ENCODE results near the gene PI4KB. TPM values are rescaled to one million over a fixed set of nuclear protein-coding genes. Genes with fewer than 3 reads are reported as not detected.

PI4KB gene
- total RNA-seq, 1 experiment from 2014 or later, result 36.8 TPM

DNA sequence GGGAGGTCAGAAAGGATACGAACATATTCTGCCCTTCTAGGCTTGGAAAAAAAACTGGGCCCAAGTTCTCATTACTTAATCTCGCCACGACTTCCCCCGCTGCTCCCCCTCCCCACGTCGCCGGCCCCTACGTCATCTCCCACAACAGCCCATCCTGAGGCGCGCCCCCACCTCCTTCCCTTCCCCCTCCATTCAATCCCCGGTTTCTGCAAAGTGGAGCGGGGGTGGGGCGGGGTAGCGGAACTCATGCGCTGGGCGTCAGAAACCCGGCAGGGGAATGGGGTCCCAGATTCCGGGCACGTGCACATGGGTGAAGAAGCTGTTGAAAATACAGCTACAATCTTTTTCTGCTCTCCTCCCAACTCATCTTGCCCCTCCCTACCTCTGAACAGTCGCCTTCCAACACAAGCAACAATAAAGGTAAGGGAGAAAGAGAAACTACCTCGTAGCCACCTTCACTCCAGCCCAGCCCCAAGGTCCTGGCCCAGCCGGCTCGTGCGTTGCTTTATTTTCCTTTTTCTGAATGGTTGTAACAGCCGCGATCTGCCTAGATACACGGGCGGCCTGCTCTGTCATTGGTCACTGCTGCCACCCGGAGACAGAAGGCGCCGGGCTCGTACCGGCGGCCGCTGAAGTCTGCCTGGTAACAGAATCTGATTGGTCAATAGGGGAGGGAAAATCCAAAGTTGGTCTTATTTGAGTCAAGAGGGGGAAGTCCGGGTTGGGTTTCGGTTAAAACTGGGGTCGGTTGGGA, 19.7 kb upstream of the PI4KB start, which contains the start of gene RFX5:
RFX5 (minus strand) TSS at position 484 of the 754 bp plus-strand sequence. CDS start 932 bp downstream, outside the sequence.
- DNase-seq (ENCODE audit: extremely low read depth, low read depth), result peak; percentile 98

DNA sequence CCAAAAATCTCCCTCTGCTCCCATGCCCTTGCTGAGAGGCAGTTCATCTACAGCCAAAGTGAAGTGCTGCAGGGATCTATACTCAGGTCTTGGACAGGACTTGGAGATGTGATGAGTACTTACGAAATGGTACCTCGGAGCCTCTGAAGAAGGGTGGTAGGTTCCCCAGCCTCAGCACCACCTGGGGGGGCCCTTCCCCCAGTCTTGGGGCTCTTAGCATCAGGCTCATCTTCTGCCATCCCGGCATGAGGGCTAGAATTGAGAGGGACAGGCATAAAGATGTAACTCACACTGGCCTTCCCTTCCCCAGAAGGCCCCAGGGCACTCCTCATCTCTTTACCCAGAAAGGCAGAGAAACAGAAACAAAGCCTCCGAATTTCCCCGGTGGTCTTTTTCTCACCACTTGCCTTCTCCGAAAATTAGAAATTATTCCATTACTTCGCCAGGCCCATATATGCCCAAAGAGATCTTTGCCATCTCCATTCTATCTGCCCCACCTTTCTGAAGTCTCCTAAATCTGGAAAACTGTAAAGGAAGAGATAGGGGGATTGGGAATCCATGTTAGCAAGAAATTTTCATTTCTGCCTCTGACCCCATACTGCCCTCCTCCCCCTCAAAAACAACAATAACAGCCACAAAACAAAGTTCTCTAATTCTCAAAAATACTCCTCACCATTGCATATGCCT, 19.0 kb upstream of the PI4KB start:
- DNase-seq (ENCODE audit: extremely low read depth, low read depth), result no peak

DNA sequence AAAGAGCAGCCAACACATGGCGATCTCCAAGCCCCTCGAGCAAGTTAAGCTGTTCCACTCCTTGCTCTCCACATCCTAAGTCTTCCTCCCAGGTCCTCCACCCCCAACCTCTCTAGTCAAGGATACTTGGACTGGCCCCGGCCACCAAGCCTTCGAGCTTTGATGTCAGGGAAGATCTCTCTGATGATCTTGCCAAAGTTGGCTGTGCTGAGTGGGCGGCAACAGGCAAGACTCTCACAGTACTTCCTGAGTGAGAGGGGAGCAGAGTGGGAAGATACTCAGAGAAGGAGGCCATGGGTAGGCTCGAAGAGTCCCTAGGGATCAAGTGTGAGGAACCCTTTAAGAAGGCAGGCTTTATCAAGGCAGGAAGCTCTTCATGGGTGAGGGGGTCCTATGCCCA, 17.1 kb upstream of the PI4KB start:
- DNase-seq (ENCODE audit: extremely low read depth, low read depth), result no peak

DNA sequence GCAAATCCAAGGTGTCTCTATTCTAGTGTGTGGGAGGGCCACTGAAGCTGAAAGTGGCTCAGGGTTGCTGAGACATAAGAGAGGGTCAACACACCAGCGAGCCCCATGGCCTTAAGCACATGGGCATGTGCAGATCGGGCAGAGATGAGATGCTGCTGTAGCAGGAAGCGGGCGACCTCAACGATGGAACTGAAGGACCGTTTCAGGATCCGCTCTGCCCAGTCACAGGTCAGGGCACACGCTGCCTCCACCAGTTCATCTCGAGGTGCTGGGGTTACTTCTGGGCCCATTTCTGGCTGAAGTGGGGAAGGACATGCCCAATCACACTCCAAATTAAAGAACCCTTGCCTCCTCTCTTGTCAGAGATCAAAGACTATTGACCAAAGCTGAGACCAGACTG, 16.4 kb upstream of the PI4KB start:
- no peak for DNase-seq (ENCODE audit: extremely low read depth, low read depth)

DNA sequence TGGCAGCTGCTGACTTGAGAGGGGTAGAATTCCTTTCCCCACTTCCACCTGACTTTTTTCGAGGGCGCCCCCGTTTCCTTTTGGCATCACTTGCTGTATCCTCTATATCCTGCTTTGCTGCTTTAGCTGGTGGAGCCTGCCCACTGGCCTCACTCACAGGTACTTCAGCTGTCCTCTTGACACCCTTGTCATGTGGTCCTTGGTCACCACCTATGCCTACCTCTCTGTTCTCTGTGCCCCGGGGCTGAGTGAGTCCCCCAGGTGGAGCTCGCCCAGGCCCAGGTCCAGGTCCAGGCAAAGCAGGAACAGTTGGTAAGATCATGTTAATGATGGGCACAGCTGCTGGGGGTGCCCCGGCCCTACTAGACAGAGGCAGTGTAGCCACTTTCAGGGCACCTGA, 15.4 kb upstream of the PI4KB start:
- DNase-seq (ENCODE audit: extremely low read depth, low read depth), result no peak

DNA sequence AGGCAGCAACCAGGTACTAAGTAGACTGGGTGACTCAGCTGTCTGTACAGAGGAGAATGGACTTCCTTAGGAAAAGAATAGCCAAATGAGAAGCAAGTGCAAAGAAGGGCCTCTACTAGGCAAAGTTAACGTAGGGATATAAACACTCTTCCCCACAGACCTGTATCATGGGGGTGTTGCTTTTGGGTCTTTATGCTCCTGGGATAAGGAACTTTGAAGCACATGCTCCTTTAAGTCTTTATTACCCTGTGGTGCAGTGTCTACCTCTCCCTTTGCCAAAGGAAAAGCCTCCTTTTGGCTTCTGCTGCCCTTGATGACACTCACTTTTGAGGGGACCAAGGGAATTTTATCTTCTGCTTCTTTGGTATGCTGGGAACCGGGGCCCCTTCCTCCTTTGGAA, 14.8 kb upstream of the PI4KB start:
- no peak for DNase-seq (ENCODE audit: extremely low read depth, low read depth)

DNA sequence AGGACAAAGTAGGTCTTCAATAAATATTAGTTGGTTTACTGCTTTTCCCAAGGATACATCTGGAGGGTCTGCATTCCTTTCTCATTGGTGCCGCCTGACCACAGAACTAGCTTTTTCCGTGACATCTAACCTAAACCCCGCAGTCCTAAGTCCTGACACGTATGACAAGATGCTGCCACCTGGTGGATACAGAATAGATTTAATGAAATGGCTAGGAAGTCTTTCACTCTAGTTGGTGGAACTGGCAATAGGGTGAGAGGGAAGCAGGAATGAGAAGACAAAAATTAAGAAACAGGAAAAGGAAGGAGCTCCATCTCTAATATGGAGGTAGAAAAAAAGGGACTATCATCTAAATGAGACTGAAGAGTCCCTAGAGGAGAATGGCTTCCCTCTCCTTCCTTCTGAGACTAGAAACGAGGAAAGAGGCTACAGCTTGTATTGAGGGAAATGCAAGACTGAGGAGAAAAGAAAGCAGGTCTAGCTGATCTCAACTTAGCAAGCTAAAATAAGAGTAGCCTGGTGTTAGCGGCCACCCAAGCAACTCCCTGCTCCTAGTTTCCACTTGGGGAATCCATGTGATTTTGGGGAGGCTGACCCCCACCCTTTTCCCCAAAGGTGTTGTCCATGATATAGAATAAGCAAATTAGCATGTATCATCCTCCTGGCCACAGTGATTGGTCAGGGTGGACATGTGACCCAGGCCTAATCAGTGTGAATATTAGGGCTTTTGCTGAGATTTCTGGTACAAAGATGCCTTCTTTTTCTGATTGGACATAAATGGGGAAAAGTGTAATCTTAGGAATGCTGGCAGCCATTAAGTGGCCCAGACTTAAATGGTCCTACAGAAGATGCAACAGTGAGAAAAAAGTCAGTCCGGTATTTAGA, 13.9 kb upstream of the PI4KB start:
- peak; percentile 89 for DNase-seq (ENCODE audit: extremely low read depth, low read depth)

DNA sequence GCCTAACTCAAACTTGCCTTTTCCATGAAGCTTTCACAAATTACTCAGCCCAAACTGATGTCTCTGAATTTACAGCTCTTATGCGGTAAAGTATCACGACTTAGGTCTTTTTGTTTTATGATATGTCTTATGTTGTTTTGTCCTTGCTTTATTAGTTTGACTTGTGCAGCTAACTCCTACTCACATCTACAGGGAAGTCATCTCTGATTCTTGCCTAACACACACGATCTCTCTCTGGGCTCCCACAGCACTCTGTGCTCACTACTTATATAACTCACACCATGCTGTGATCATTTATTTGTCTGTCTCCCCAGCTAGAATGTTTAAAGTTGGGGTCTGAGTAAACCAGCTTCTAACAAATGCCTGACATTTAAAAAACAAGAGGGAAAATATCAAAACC, 9.3 kb upstream of the PI4KB start:
- no peak for DNase-seq (ENCODE audit: extremely low read depth, low read depth)

DNA sequence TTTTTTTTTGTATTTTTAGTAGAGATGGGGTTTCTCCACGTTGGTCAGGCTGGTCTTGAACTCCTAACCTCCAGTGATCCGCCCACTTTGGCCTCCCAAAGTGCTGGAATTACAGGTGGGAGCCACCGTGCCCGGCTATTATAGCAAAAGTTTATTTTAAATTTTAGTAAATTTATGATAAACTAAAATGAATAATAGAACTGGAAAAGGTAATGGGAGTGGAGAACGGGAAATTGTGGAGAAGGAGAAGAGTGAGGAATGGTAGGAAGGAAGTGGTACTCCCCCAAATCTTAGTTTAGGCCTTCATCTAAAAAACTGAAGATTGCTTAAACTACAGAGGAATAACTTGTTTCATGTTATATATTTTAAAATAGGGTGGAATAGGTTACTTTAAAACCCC, 7.6 kb upstream of the PI4KB start:
- no peak for DNase-seq (ENCODE audit: extremely low read depth, low read depth)

DNA sequence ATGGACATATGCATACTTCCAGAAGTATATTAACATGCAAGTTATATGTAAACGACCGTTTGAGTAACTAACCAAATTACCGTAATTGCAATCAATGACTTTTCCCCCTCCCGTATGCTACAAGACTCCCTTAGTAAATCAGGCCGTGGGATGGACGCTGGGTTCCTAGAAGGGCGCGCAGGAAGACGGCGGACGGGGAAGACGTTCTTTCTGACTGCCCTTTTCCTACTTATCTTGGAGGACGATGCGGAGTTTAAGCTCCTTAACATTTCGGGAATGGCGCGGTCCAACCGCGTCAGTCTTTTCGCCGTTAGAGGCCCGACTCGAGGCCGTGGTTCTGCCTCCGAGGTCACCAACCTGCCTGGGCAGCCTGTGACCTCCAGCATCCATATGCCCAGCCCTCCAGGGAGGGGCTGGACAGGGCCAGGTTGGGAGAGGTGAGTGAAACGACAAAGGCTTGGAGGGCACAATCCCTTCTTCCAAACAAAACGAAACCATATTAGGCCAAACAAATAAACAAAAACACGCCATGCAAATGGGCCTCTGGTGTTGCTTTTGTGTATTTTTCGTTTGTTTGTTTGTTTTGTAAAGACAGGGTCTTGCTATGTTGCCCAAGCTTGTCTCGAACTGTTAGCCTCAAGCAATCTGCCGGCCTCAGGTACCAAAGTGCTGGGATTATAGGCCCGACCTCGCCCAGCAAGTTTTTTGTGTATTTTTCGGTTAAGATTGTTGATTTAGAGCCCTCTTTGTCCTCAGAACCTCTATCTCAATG, 873 bp upstream of the PI4KB start:
- no peak for DNase-seq (ENCODE audit: extremely low read depth, low read depth)

DNA sequence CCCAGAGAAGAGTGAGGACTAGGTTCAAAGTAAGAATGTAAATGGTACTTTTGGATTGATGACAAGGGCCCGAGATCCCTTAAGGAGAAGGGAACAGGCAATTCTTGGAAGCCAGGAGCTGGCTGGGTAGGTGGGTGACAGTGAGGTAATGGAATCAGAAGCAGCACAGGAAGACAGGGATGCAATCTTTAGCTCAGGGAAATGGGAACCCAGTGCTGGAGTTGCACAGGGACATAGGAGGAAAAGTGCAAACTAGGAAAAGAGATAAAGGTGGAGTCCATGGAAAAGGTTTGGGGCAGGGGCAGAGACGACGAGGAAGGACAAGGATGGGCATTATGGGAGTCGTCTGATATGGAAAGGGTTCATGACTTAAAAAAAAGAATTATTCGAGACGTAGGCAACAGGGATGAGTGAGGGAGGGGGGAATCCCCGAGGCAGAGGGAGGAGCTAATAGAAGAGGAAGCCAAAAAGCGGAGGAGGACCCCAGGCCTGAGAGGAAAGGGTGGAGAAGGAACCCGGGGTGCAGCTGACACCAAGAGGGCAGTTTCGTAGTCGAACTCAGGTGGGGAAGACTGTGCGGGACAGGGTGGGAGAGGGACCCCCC, 495 bp downstream of the PI4KB start:
- DNase-seq (ENCODE audit: extremely low read depth, low read depth), result no peak

DNA sequence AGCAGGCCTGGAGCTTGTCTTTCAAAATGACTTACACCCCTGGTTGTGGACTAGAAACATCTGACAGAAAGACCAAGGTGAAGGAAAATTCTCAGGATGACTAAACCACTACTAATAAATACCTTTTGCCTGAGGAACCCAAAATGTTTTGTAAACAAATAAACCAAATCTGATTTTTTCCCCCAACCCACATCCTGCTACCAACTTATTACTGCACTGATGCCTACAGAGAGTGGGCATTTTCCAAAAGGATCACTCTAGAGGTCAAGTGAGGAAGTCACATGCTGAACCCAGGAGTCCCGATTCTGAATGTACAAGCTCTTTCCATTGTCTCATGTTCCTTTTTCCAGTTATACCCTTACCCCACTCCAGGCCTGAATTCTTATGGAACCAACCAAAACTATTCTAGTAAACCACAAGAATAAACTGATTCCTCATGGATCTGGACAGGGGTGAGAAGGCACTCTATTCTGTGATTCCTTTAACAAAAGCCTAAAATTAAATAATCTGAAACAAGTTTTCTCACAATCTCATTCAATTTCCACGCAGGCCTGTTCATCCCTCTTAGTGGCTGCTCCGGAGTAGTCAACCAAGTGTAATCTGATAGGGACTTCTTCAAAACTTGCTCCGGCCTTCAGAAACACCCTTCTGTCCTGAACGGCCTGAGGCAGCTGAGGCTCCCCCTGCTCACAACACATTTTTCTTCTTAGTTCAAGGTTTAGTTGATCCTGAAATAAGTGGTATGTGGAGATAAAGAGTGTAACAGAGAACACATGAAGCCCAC, 1.4 kb downstream of the PI4KB start:
- DNase-seq (ENCODE audit: extremely low read depth, low read depth), result no peak

DNA sequence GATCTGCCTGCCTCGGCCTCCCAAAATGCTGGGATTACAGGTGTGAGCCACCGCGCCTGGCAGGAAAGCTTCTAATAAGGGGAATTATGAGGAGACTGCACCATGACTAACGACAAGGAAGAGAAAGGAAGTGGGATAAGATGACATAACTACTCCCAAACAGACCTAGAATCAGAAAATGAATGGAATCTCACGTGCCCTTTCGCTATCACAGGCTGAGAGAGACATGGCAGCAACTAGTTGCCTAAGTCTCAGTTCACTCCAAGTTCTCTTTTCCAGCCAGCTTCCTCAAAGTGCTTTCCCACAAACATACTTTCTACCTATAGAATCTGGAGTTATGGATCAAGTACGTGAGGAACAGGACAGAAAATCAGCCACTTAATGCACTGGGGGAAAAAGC, 2.0 kb downstream of the PI4KB start:
- DNase-seq (ENCODE audit: extremely low read depth, low read depth), result no peak

DNA sequence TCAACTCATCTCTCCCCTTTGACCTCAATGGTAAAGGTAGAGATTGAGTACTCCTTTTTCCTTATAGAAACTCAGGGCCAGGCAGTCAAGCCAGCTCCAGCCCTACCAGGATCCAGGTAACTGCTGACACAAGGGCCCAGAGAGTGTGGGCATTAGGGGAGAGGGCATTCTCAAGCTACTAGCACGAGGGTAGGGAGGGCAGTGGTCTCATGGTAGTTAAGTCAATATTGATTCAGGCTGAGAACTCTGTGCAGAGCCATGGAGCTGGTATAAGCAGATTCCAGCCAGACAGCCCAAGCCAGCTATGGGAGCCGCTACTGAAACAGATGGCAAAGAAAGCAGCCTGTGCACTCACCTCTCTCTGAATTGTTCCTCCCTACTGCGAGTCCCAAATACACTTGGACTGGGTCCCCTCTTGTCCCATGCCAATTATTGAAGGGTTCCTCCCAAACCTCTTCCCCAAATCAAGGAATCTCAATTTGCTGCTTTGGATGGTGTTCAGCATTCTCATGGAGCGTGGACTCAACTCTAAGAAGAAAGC, 2.8 kb downstream of the PI4KB start:
- DNase-seq (ENCODE audit: extremely low read depth, low read depth), result no peak

DNA sequence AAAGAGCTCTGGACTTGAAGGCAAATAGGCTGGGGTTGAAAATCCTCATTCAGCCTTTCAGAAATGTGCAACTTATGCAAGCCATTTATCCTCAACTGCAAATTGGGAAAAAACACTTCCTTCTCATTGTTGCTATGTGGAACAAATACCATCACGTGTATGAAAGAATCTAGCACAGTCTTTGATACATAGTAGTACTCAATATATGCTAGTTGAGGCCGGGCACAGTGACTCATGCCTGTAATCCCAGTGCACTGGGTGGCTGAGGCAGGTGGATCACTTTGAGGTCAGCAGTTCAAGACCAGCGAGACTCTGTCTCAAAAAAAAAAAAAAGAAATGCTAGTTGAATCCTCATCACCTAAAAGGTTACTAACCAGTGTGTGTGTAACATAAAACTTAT, 8.2 kb downstream of the PI4KB start:
- no peak for DNase-seq (ENCODE audit: extremely low read depth, low read depth)

DNA sequence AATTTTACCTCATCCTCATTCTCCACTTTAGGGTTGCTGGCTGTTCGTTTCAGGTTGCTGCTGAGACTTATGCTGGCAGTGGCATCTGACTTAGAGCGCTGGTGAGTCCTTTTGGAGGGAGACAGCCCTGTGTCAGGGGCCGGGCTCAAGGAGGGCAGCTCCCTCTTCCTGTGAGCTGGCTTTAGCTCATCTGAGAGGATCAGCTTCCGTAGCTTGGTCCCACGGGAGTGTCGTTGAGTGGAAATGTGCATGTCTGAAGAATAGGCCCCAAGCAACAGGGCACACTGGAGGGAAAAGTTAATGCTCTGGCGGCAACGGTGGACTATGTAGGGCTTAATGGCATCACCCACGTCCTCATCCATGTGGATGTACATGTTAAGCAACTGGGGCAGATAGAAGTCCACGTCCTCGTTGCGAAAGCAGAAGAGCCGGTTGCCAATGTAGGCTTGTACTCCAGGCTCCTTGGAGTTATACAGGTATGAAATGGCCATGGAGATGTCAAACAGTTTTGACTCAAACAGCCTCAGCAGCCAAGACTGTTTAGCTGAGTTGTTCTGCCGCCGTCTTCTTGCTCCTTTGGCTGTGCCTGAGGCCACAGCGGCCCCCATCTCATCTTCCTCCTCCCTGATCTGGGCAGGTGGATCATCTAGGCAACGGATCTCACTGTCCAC, 11.5 kb downstream of the PI4KB start:
- DNase-seq (ENCODE audit: extremely low read depth, low read depth), result no peak

DNA sequence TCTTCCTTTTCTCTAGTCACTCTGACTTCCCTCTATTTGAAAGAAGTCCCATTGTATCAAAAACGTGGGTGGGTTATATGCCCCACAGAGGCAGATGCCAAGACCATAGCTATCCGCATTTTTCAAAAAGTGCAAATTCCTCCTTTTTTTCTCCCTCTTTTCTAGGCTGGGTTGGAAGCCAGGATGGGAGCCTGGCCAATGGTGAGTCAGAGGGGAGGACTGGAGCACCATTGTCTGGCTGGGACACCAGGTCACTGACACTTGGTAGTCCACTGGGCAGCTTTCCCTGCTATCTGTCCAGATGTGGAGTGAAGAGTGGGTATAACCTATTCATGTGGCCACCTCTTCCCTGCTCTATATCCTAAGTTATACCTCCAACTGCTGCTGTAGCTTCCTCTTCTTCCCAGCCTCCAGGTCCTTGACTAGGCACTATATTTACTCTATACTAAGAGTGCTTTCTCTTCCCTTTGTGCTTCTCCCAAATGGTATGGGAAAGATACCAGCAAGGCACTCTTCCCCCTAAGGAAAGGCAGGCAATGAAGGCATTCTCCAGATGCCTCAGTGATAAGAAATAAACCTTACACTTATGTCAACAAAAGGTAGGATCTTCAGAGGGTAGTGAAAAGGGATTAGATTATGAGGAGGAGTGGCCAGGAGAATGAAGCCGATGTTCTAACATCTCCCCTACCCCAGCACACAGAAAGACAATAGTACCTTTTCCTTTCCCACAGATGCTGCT, 12.9 kb downstream of the PI4KB start:
- no peak for DNase-seq (ENCODE audit: extremely low read depth, low read depth)

DNA sequence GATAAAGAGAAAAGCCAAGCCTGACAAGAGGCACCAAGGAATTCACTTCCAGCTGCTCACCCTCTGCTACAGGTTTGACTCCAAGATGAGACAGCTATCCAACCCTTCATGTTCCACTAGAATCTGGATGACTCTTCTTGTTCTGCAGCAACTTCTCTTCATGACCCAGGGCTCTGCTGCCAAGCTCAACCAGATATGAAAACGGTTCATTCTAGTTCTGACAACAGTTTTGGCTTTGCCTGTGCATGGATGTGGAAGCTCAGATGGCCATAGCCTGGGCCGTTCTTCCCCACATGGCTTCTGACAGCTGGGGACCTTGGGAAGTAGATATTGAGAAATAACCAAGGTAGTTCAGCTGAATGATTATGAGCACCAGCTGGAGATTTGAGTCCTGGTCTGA, 13.7 kb downstream of the PI4KB start:
- no peak for DNase-seq (ENCODE audit: extremely low read depth, low read depth)

Measured in NCI-H460 (cell line).